ENCODE measurements around the gene RNASE11. TPM values are rescaled to one million over a fixed set of nuclear protein-coding genes. Genes with fewer than 3 reads are reported as not detected.

The RNASE11 gene
- total RNA-seq, result not detected in 2 replicates

GRCh38 chr14:20587489-20588154, at the start of gene RNASE11:
Gene RNASE11, minus strand, starts transcription at chr14:20588001.

GRCh38 chr14:20591235-20591634, 3.4 kb upstream of the RNASE11 start, which contains the start of gene RNASE12:
Gene RNASE12, minus strand, starts transcription at chr14:20591376. Its CDS starts 653 bp downstream, at chr14:20590723.

GRCh38 chr14:20560961-20561360, 26.8 kb downstream of the RNASE11 start, which contains the start of gene RNASE9:
Gene RNASE9, minus strand, starts transcription at chr14:20561047.

Other genes starting within 250 kb of the RNASE11 start
- gene PARP2, start 244.4 kb downstream of the RNASE11 start, total RNA-seq, result 8.8 and 10.5 TPM in 2 replicates
- gene TEP1, start 174.5 kb downstream of the RNASE11 start, total RNA-seq, result 12.3 and 18.2 TPM in 2 replicates
- not detected in 2 replicates for gene KLHL33, start 151.8 kb downstream of the RNASE11 start, total RNA-seq
- 44.8 and 46.2 TPM in 2 replicates for gene OSGEP, start 133.2 kb downstream of the RNASE11 start, total RNA-seq
- 104 and 113 TPM in 2 replicates for gene APEX1, start 132.8 kb downstream of the RNASE11 start, total RNA-seq
- gene PIP4P1, start 126.6 kb downstream of the RNASE11 start, total RNA-seq, result 18.8 and 21.9 TPM in 2 replicates
- 248 and 374 TPM in 2 replicates for gene PNP, start 118.6 kb downstream of the RNASE11 start, total RNA-seq
- gene RNASE10, start 82.5 kb downstream of the RNASE11 start, total RNA-seq, result 0.32 TPM in 1 of 2 replicates, not detected in the other
- gene RNASE9, start 27.0 kb downstream of the RNASE11 start, total RNA-seq, result not detected in 2 replicates
- gene RNASE12, start 3.4 kb upstream of the RNASE11 start, total RNA-seq, result not detected in 2 replicates
- gene OR6S1, start 53.7 kb upstream of the RNASE11 start, total RNA-seq, result not detected in 2 replicates
- 4.1 and 6.8 TPM in 2 replicates for gene RNASE4, start 96.6 kb upstream of the RNASE11 start, total RNA-seq
- gene ANG, start 100.8 kb upstream of the RNASE11 start, total RNA-seq, result 3.6 and 5.5 TPM in 2 replicates
- not detected in 2 replicates for gene EDDM3A, start 157.9 kb upstream of the RNASE11 start, total RNA-seq
- gene EDDM3B, start 180.4 kb upstream of the RNASE11 start, total RNA-seq, result not detected in 2 replicates
- gene RNASE6, start 193.3 kb upstream of the RNASE11 start, total RNA-seq, result under 0.01 and 0.61 TPM in 2 replicates
- gene RNASE1, start 214.8 kb upstream of the RNASE11 start, total RNA-seq, result 33.5 and 51.7 TPM in 2 replicates